ENCODE measurements around the gene COL4A2. TPM values are rescaled to one million over a fixed set of nuclear protein-coding genes. Genes with fewer than 3 reads are reported as not detected.

COL4A2 gene
- polyA plus RNA-seq, 1 experiment: 208 TPM

DNA sequence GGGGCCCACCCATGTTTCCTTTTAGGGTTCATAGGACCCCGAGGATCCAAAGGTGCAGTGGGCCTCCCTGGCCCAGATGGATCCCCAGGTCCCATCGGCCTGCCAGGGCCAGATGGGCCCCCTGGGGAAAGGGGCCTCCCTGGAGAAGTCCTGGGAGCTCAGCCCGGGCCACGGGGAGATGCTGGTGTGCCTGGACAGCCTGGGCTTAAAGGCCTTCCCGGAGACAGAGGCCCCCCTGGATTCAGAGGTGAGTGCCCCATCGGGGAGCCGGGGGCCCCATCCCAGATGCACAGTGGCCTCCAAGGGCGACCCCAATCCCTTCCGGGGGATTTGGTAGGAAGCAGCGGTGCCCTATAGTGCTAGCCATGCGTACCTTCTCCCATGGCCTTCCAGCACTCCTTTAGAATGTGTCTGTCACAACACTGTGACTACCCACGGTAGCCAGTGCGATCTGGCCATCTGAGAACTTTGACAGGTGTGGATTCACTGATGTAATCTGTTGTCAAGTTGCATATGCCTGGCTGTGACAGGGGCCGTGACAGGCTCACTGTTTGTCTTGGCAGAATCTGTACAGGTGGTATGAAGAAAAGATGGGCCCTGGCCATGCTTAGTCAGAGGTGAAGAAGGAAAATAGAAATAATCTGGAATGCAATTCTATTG, 165.9 kb downstream of the COL4A2 start:
- Histone ChIP-seq H3K4me3 (ENCODE audit: low read depth, low read length) (no peak overlapping the region), H3K9me3 (ENCODE audit: control insufficient read depth, insufficient read depth, low read length) (no peaks in the 10 kb centered on the region), H3K27ac (ENCODE audit: low read depth, low read length) (no peak overlapping the region), H3K27me3 (ENCODE audit: control insufficient read depth, insufficient read depth, low read length) (no peaks in the 10 kb centered on the region)
- TF ChIP-seq, protein P1, sequence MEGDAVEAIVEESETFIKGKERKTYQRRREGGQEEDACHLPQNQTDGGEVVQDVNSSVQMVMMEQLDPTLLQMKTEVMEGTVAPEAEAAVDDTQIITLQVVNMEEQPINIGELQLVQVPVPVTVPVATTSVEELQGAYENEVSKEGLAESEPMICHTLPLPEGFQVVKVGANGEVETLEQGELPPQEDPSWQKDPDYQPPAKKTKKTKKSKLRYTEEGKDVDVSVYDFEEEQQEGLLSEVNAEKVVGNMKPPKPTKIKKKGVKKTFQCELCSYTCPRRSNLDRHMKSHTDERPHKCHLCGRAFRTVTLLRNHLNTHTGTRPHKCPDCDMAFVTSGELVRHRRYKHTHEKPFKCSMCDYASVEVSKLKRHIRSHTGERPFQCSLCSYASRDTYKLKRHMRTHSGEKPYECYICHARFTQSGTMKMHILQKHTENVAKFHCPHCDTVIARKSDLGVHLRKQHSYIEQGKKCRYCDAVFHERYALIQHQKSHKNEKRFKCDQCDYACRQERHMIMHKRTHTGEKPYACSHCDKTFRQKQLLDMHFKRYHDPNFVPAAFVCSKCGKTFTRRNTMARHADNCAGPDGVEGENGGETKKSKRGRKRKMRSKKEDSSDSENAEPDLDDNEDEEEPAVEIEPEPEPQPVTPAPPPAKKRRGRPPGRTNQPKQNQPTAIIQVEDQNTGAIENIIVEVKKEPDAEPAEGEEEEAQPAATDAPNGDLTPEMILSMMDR (IDR thresholded peaks at IDR 0.05; ENCODE audit: low read depth, low read length): no peak
- no peak for DNase-seq (ENCODE audit: low read depth, low spot score)
- CTCF ChIA-PET: no interaction called here
- POLR2A ChIA-PET: no interaction called here

DNA sequence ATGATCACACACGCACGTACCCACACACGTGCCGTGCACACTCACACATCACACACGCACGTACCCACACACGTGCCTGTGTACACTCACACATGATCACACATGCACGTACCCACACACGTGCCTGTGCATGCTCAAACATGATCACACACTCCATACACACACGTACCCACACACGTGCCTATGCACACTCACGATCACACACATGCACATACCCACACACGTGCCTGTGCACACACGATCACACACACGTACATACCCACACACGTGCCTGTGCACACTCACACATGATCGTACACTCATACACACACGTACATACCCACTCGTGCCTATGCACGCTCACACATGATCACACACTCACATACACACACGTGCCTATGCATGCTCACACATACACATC, 167.6 kb downstream of the COL4A2 start:
- Histone ChIP-seq H3K27ac (ENCODE audit: low read depth, low read length) (peak overlapping the region; percentile 11), H3K4me3 (ENCODE audit: low read depth, low read length) (no peak overlapping the region), H3K27me3 (ENCODE audit: control insufficient read depth, insufficient read depth, low read length) (no peaks in the 10 kb centered on the region), H3K9me3 (ENCODE audit: control insufficient read depth, insufficient read depth, low read length) (no peaks in the 10 kb centered on the region)
- ChIA-PET POLR2A (no interaction called here), CTCF (interaction anchor here (1.1 to 1.2 kb wide), 2 partner anchors 19 kb away, joined by 3 read pairs; no protein-coding TSS in a partner anchor)
- TF ChIP-seq, protein P1 (IDR thresholded peaks at IDR 0.05; ENCODE audit: low read depth, low read length): no peak
- no peak for DNase-seq (ENCODE audit: low read depth, low spot score)

DNA sequence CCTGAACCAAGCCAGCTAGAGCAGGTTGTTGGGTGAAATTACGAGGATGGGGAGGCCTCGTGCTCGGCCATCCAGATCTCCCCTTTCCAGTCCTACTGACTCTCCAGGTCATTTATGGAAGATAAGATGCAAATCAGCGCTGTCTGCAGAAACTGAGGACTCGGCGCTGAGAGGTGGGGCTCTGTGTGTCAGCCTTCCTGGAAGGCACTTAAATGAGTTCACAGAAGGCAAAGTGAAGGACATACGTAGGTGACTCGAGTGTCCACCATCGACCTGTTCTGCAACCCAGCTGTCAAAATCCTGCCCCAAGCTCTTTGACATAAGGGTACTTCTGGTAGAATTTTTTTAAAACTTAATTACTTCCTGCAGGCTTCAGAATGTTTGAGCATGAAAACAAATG, 168.0 kb downstream of the COL4A2 start:
- CTCF ChIA-PET: interaction anchor here (1.1 kb wide), 1 partner anchor 20 kb away, joined by 3 read pairs; no protein-coding TSS in a partner anchor
- POLR2A ChIA-PET: no interaction called here
- TF ChIP-seq, protein P1 (IDR thresholded peaks at IDR 0.05; ENCODE audit: low read depth, low read length): no peak

DNA sequence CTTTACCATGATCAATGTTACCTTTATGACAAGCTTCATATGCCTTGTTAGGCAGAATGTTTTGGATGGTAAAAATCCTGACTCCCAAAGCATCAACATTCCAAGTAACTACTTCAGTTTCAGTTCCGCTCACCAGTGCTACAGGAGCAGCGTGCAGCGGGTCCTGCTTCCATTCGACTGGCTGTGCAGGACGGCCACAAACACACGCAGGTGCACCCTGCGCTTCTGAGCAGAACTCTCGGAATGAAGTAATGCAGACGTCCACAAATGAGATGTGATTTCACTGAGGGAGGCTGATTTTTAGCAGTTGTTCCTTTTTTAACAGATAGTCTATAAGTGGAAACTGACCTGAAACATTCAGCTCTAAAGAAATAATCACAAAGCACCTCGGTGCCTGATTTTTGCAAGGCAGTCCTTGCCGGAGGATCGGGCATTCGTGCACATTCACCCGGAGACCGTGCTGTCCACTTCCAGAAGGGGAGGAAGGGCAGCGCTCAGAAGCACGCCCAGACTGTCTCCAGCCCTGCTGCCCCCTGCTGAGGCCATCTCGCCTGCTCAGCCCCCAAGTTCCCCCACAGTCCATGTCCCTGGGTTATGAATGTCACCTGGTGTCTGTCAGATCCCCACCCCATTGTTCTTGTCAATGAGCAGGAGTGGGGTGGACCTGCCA, 168.6 kb downstream of the COL4A2 start:
- no peaks in the 10 kb centered on the region for H3K27me3 ChIP-seq (ENCODE audit: control insufficient read depth, insufficient read depth, low read length)
- no peak overlapping the region for H3K27ac ChIP-seq (ENCODE audit: low read depth, low read length)
- DNase-seq (ENCODE audit: low read depth, low spot score): no peak
- H3K9me3 ChIP-seq (ENCODE audit: control insufficient read depth, insufficient read depth, low read length): no peaks in the 10 kb centered on the region
- TF ChIP-seq, protein P1 (IDR thresholded peaks at IDR 0.05; ENCODE audit: low read depth, low read length): no peak
- CTCF ChIA-PET: interaction anchor here (1.1 kb wide), 1 partner anchor 20 kb away, joined by 3 read pairs; no protein-coding TSS in a partner anchor
- POLR2A ChIA-PET: no interaction called here
- H3K4me3 ChIP-seq (ENCODE audit: low read depth, low read length): no peak overlapping the region

More for the DNA sequence above, 168.0 kb downstream of the COL4A2 start:
- no peaks in the 10 kb centered on the region for H3K27me3 ChIP-seq (ENCODE audit: control insufficient read depth, insufficient read depth, low read length)
- no peaks in the 10 kb centered on the region for H3K9me3 ChIP-seq (ENCODE audit: control insufficient read depth, insufficient read depth, low read length)
- no peak for DNase-seq (ENCODE audit: low read depth, low spot score)
- H3K4me3 ChIP-seq (ENCODE audit: low read depth, low read length): no peak overlapping the region
- H3K27ac ChIP-seq (ENCODE audit: low read depth, low read length): peak overlapping the region; percentile 11

DNA sequence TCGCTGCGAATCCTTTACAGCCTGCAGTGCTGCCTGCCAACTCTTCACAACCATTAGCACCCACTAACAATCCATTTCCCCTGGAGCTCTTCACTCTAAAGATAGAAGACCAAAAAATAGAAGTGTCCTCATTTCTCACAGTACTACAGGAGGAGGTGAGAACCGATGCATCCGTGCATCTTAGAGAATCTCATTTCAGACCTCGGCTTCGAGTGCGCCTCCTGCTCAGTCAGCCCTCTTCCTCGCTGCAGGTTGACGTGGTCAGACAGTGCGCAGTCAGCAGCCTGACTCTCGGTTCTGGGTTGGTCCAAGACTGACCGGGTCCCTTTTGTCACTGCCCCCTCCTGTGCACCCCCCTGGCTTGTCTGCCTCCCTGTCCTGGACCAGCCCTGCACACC, 169.1 kb downstream of the COL4A2 start:
- CTCF ChIA-PET: no interaction called here
- TF ChIP-seq, protein P1 (IDR thresholded peaks at IDR 0.05; ENCODE audit: low read depth, low read length): no peak
- Histone ChIP-seq H3K4me3 (ENCODE audit: low read depth, low read length) (no peak overlapping the region), H3K27ac (ENCODE audit: low read depth, low read length) (no peak overlapping the region), H3K9me3 (ENCODE audit: control insufficient read depth, insufficient read depth, low read length) (no peaks in the 10 kb centered on the region), H3K27me3 (ENCODE audit: control insufficient read depth, insufficient read depth, low read length) (no peaks in the 10 kb centered on the region)
- DNase-seq (ENCODE audit: low read depth, low spot score): no peak
- POLR2A ChIA-PET: no interaction called here
